ENCODE measurements around the gene LMNTD2.

DNA sequence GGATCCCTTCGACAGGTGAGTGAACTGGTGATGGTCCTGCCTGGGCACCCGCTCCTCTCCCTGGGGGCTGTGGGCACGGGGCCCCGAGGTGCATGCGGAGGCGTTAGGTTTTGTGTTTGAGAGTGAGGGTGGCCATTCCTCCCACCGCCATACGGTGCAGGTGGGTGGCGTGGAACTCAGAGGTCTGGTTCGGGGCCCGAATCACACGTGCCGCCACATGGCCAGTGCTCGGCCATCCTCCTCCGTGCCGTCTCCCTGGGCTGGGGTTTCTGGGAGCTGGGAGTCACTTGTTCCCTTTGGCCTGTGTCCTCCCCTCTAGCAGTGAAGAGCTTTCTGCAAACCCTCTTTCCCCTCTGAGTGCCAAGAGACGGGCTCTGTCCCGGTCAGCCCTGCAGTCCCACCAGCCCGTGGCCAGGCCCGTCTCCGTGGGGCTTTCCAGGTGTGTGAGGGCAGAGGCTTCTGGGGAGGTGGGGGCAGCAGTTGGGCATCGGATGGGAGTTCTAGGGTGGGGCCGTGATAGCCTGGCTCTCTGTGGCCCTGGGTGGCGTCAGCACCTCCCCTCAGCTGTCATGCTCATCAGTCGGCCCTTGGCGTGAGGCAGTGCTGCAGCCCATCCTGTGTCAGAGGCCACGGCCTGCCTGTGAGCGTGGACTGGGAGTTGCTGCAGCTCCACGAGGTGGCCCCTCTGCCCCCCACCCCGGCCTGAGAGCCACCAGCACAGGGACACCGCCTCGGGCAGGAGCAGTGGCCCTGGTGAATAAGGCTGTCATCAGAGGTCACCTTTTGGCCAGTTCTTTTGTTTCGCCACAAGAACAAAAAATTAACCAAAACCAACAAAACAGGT lies 45.0 kb upstream of the LMNTD2 start:
- TF ChIP-seq, protein P1, sequence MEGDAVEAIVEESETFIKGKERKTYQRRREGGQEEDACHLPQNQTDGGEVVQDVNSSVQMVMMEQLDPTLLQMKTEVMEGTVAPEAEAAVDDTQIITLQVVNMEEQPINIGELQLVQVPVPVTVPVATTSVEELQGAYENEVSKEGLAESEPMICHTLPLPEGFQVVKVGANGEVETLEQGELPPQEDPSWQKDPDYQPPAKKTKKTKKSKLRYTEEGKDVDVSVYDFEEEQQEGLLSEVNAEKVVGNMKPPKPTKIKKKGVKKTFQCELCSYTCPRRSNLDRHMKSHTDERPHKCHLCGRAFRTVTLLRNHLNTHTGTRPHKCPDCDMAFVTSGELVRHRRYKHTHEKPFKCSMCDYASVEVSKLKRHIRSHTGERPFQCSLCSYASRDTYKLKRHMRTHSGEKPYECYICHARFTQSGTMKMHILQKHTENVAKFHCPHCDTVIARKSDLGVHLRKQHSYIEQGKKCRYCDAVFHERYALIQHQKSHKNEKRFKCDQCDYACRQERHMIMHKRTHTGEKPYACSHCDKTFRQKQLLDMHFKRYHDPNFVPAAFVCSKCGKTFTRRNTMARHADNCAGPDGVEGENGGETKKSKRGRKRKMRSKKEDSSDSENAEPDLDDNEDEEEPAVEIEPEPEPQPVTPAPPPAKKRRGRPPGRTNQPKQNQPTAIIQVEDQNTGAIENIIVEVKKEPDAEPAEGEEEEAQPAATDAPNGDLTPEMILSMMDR (IDR thresholded peaks at IDR 0.05), result no peak
- TF ChIP-seq POLR2A (IDR thresholded peaks at IDR 0.05) (no peak), EP300 (IDR thresholded peaks at IDR 0.05) (no peak)

All from tibial nerve (tissue), 4 donors.